OCI-LY1 (cell line): ENCODE data around the gene SLC12A4.

Source experiments
- H2AFZ ChIP-seq: fragments of 200-600 bp; sonication (generic), shearing (Covaris generic); 2 replicates; pipeline ENCODE4 v1.6.0; 2014; ENCODE audit warnings: antibody characterized with exemption, mild to moderate bottlenecking, low read length
- H3F3A ChIP-seq: fragments of 200-600 bp; sonication (generic), shearing (Covaris generic); 2 replicates; pipeline ENCODE4 v1.6.0; 2014; ENCODE audit warnings: mild to moderate bottlenecking, antibody characterized with exemption, low read length, moderate library complexity; ENCODE audit not compliant: insufficient read depth
- H3K27ac ChIP-seq: fragments of 200-600 bp; sonication (generic); 2 replicates; pipeline ENCODE4 v1.5.1; 2014; ENCODE audit warnings: low read length, mixed run types, mild to moderate bottlenecking, low read depth; ENCODE audit not compliant: poor library complexity, severe bottlenecking
- H3K27me3 ChIP-seq: fragments of 200-600 bp; sonication (generic); 2 replicates; pipeline ENCODE4 v1.6.0; 2014; ENCODE audit warnings: antibody characterized with exemption, mild to moderate bottlenecking, low read length, moderate library complexity; ENCODE audit not compliant: insufficient read depth
- H3K36me3 ChIP-seq: fragments of 200-600 bp; sonication (generic); 2 replicates; pipeline ENCODE4 v1.6.1; 2014; ENCODE audit warnings: mild to moderate bottlenecking, antibody characterized with exemption, low read length, moderate library complexity, mixed read lengths; ENCODE audit not compliant: insufficient read depth
- H3K4me1 ChIP-seq: fragments of 200-600 bp; sonication (generic); 2 replicates; pipeline ENCODE4 v1.5.1; 2014; ENCODE audit warnings: mild to moderate bottlenecking, low read length, moderate library complexity; ENCODE audit not compliant: insufficient read depth, severe bottlenecking
- H3K4me2 ChIP-seq: fragments of 200-600 bp; sonication (generic), shearing (Covaris generic); 2 replicates; pipeline ENCODE4 v1.6.1; 2014; ENCODE audit warnings: low read length
- H3K4me3 ChIP-seq: fragments of 200-600 bp; sonication (generic); 2 replicates; pipeline ENCODE4 v1.5.1; 2014; ENCODE audit warnings: low read length, low read depth, mild to moderate bottlenecking, mixed read lengths; ENCODE audit not compliant: poor library complexity, severe bottlenecking
- H3K79me2 ChIP-seq: fragments of 200-600 bp; shearing (Covaris generic); 2 replicates; pipeline ENCODE4 v1.6.1; 2016; ENCODE audit warnings: mixed run types, low read length, mixed read lengths; ENCODE audit not compliant: insufficient read depth
- H3K9ac ChIP-seq: fragments of 200-600 bp; sonication (generic), shearing (Covaris generic); 2 replicates; pipeline ENCODE4 v1.6.1; 2014; ENCODE audit warnings: mild to moderate bottlenecking, low read length, mixed read lengths
- H3K9me2 ChIP-seq: fragments of 200-600 bp; sonication (generic), shearing (Covaris generic); 2 replicates; pipeline ENCODE4 v1.6.1; 2014; ENCODE audit warnings: low read depth, mild to moderate bottlenecking, low read length, mixed read lengths
- H3K9me3 ChIP-seq: fragments of 200-600 bp; shearing (Covaris generic); 2 replicates; pipeline ENCODE4 v1.6.1; 2014; ENCODE audit warnings: low read length, mixed read lengths
- H4K20me1 ChIP-seq: fragments of 200-600 bp; sonication (generic), shearing (Covaris generic); 2 replicates; pipeline ENCODE4 v1.6.0; 2016; ENCODE audit warnings: mild to moderate bottlenecking, low read length; ENCODE audit not compliant: insufficient read depth
- CTCF ChIP-seq: fragments of 200-600 bp; sonication (generic), shearing (Covaris generic); IDR thresholded peaks from 2 replicates; pipeline ENCODE4 v1.5.1; 2017; ENCODE audit warnings: mild to moderate bottlenecking, antibody characterized with exemption, low read length, moderate library complexity, mixed read lengths
- EZH2 ChIP-seq: fragments of 200-600 bp; sonication (generic), shearing (Covaris generic); IDR thresholded peaks from 2 replicates; pipeline ENCODE4 v1.8.0; 2017; ENCODE audit warnings: borderline replicate concordance, mixed run types, mild to moderate bottlenecking, antibody characterized with exemption, low read length, moderate library complexity, mixed read lengths

The SLC12A4 gene

GRCh38 chr16:67945392-67945933 is 23.0 kb downstream of the SLC12A4 start:
- Histone ChIP-seq H3K4me2 (no peak overlapping the region), H3F3A (no peaks in the 10 kb centered on the region), H3K27ac (no peak overlapping the region)

GRCh38 chr16:67944690-67945391 is 23.6 kb downstream of the SLC12A4 start:
- Histone ChIP-seq H3K79me2 (no peaks in the 10 kb centered on the region), H4K20me1 (no peaks in the 10 kb centered on the region), H3K27me3 (no peaks in the 10 kb centered on the region), H3K9me3 (no peaks in the 10 kb centered on the region), H3K9me2 (no peaks in the 10 kb centered on the region), H3K4me2 (no peak overlapping the region), H3K36me3 (peaks cover 14% of the 10 kb centered on the region; the same call in 1 of the 2 replicates), H3K4me1 (peaks cover 30% of the 10 kb centered on the region), H3F3A (no peaks in the 10 kb centered on the region), H3K4me3 (no peak overlapping the region), H2AFZ (no peak overlapping the region), H3K9ac (no peak overlapping the region), H3K27ac (peak overlapping the region; percentile 40)
- TF ChIP-seq CTCF (no peak), EZH2 (no peak)

More at GRCh38 chr16:67945392-67945933, 23.0 kb downstream of the SLC12A4 start:
- Histone ChIP-seq H2AFZ (no peak overlapping the region), H3K27me3 (no peaks in the 10 kb centered on the region), H3K36me3 (peaks cover 14% of the 10 kb centered on the region; the same call in 1 of the 2 replicates), H3K79me2 (no peaks in the 10 kb centered on the region), H3K4me1 (peaks cover 24% of the 10 kb centered on the region), H3K9me3 (no peaks in the 10 kb centered on the region), H3K9me2 (no peaks in the 10 kb centered on the region), H3K9ac (no peak overlapping the region), H3K4me3 (no peak overlapping the region), H4K20me1 (no peaks in the 10 kb centered on the region)
- no peak for TF ChIP-seq CTCF
- no peak for TF ChIP-seq EZH2

- Histone ChIP-seq H3K27me3 (no peaks in the 10 kb centered on the region), H3K4me2 (peak within 1 kb of the TSS; percentile 31; the same call in 1 of the 2 replicates), H3K4me3 (no peak within 1 kb of the TSS), H3K36me3 (peaks cover 14% of the 10 kb centered on the region; the same call in 1 of the 2 replicates), H3K4me1 (peaks cover 39% of the 10 kb centered on the region), H3F3A (no peaks in the 10 kb centered on the region), H3K9me2 (no peaks in the 10 kb centered on the region), H3K79me2 (no peaks in the 10 kb centered on the region), H4K20me1 (no peaks in the 10 kb centered on the region), H3K27ac (peak within 1 kb of the TSS; percentile 40), H3K9ac (no peak within 1 kb of the TSS; the same call in 1 of the 2 replicates), H2AFZ (no peak within 1 kb of the TSS), H3K9me3 (no peaks in the 10 kb centered on the region)
- TF ChIP-seq EZH2, result no peak
- peak; percentile 39; the same call in 1 of the 2 replicates for TF ChIP-seq CTCF
These were observed 24.6 kb downstream of the SLC12A4 start, which contains the start of gene LCAT for GRCh38 chr16:67943619-67944504. LCAT (minus strand) TSS chr16:67944120; CDS start chr16:67944101, 19 bp downstream.
